ENCODE measurements around the gene MGAT4A.
"Not testable (repeated sequence)": the region's sequence is repeated elsewhere in the genome, so short reads cannot be mapped to it uniquely, and the experiment has no call there.

The MGAT4A gene

DNA sequence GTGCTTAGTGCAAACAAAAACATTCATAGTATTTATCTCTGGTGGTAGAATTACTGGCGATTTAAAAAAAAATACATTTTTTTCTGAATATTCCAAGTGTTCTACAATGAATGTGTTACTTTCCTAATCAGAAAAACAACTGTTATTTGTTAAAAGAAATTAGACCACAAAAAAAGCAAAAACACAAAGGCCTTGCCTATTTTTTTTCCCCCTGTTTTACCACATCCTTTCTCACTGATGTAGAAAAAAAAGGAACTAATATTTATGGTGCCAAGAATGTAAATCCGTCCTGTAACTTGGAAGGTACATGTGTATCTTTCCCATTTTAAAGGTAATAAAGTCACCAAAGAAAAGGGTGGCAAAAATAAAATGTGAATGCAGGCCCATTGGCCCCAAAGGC lies 28.4 kb upstream of the MGAT4A start:
- no peak for DNase-seq

DNA sequence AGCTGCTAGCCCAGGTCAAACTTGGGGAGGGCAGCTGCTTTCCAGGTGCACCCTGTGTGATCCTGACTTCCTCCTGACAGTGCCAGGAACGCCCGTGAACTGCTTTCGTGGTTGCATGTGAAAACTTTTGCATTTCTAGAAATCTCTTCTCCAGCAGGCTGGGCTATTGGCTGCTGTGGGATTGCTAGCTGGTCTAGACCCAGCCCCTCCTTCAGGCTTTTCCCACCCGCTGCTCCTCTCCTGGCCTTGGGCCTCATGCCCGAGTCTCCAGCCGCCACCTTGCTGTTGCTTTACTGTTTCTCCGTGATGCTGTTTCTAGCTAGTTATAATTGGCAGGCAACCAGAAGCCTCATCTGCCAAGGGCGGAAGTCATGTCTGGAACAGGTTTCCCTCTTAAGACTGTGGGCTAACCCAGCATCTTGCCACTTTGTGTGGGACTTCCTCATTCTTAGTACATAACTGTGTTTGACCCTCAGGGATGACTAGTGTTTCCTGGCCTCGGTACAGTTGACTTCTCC lies 27.0 kb upstream of the MGAT4A start:
- DNase-seq, result no peak

DNA sequence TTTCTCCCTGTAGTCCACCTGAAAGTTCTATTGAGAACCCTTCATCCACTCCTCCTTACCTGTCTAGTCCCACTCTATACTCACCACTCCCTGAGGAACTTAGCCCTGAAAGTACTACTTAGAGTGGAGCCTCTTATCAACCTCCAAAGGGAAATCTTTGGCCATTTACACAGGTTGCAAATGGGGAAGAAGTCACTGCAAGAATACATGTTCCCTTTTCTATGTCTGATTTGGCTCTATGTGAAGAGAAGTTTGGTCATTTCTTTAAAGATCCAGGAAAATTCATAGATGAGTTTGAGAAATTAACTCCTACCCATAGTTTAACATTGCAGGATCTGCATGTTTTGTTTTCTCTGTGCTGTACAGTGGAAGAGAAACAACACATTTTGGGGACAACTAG lies 22.9 kb upstream of the MGAT4A start:
- no peak for DNase-seq

DNA sequence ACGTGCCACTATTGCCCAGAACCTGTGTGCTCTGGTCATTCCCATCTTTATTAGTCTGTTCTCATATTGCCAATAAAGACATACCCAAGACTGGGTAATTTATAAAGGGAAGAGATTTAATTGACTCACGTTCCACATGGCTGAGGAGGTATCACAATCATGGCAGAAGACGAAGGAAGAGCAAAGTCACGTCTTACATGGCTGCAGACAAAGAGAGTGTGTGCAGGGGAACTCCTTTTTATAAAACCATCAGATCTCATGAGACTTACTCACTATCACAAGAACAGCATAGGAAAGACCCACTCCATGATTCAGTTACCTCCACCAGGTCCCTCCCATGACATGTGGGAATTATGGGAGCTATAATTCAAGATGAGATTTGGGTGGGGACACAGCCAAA lies 21.8 kb upstream of the MGAT4A start:
- not testable (repeated sequence) for DNase-seq

DNA sequence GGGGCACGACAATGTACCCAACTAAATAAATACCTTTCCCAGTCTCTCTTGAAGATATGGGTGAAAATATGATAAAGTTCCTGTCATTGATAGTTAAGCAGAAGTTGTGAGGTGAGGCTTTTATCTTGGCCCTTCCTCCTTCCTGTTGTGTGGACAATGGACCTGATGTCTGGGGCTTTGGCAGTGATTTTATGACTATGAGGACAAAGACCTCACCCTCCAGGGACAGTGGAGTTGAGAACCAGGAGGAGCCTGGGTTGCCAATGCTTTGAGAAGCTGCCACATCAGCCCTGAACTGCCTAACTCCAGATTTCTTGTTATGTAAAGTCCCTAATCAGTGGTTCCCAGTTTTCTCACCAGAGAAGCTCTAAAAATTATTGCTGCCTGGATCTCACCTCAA lies 20.8 kb upstream of the MGAT4A start:
- no peak for DNase-seq

DNA sequence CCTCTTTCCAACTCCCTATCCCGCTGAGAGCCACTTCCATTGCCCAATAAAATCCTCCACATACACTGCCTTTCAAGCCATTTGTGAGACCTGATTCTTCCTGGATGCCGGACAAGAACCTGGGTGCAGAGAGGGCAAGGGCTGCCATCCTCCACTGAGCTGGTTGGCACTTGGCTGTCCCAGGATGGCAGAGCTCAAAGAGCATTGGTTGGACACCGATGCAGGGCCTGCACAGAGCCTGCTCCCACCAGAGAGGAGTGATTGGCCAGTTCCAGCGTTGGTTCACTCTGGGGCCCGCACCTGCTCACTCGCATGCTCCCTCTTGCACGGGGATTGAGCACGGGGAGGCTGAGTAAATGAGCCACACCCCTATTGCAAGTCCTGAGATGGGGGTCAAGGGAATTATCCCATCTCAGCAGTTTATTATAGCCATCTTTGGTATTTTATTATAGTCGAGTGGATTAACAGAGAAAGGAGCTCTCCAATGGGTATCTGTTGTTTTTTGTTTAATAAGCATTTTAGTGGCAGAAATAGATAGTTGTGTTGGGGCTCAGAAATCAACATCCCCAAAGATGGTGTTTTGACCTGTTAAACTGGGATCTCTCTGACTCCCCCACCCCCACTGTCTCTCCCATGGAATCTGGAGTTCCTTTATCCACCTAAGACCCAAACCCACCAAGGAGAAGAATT lies 19.8 kb upstream of the MGAT4A start:
- no peak for DNase-seq

DNA sequence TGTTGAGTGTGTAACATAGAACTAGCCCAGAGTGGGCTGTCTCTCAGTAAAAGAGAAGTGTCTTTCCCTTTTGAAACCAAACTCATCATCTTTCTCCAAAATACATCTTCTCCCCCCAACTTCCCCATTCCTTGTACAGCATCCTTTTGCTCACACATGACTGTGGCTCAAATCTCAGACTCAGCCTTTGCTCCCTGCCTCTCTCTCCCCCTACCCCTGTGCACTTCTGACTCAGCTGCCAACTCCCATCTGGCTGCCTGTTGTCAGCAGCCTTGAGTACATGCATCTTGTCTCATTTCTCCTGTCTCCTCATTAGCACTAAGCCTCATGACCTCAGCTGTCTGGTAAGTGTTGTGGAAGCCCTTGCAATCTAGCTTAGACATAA lies 18.1 kb upstream of the MGAT4A start:
- no peak for DNase-seq

DNA sequence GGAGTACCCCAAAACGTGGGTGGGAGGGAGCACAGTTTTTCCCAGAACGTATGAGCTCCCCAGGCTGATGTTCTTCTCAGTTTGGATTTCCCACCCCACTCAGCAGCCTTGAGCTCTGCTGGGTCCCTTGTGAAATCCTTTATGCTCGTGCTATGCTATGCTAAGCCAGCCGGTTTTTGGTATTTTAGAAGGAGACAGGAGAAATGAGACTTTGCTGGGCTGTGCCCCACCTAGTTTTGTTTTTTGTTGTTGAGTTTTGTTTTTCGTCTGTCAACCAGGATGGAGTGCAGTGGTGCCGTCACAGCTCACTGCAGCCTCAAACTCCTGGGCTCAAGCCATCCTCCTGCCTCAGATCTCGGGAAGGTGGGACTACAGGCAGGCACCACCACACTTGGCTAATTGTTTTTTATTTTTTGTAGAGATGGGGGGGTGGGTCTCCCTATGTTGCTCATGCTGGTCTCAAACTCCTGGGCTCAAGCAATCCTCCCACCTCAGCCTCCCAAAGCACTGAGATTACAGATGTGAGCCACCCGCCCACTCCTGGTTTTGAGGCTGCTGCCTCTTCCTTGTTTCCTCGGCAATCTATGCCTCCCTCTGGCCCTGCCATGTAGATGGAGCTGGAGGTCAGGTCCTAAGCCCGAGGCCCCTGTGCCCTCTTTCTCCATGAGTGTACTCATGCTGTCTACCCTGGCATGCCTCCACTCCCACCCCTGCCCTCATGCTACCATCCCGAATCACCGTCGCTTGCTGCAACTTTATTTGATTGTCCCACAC lies 17.5 kb upstream of the MGAT4A start:
- DNase-seq, result no peak

DNA sequence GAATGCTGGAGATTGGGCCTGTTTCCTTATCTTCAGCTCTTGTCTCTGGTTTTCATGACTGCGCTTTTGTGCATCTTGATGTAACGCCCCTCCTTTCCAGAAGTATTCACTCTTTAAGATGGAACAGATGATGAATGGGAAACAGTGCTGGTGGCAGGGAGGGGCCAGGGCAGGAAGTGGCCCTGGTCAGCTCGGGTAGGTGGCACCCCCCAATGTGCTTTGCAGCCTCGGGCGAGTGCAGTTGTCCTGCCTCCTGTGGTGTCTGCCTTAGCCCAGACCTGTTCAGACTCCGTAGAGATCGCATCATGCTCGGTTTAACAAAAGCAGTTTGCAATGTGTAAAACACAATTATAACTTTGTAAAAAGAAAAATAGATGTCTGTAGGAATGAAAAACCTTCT lies 17.0 kb upstream of the MGAT4A start:
- DNase-seq, result no peak

DNA sequence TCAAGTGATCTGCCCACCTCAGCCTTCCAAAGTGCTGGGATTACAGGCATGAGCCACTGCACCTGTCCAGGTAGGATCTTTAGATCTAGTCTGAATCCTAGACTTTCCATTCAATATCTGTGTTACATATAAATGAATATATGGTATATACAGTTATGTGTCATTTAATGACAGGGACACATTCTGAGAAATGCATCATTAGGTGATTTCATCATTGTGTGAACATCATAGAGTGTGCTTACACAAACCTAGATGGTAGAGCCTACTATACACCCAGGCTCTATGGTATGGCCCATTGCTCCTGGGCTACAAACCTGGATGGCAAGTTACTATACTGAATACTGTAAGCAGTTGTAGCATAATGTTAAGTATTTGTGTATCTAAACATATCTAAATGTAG lies 15.5 kb upstream of the MGAT4A start:
- DNase-seq, result no peak

DNA sequence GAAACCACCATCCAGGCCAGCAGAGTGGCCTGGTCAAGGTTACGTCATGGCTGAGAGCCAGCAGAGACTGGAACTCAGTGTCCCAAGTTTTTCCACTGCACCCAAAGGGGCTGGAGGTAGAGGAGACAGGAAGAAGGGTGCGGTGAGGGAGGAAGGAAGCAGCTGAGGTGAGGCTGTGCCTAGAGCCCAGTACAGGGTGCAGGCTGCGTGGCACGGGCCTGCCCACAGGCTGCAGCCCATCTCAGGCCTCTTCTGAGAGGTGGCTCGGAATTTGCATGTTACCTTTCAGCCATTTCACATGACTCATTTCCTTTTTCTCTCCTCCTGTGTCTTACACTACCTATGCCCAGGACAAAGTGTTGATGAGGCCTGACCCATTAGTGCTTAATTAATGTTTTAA lies 13.7 kb upstream of the MGAT4A start:
- no peak for DNase-seq

DNA sequence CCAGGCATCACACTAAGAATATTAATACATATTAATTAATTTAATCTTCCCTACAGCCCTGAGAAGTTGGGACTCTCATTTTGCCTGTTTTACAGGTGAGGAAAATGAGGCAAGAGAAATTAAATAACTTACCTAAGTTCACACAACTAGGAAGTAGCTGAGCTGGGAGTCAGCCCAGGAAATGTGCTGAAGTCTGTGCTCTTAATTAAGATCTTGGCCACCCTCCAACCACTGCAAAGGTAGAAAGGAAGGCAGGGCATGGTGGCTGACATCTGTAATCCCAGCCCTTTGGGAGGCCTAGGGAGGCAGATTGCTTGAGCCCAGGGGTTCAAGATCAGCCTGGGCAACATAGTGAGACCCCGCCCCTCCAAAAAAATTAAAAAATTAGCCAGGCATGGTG lies 12.9 kb upstream of the MGAT4A start:
- DNase-seq, result no peak

DNA sequence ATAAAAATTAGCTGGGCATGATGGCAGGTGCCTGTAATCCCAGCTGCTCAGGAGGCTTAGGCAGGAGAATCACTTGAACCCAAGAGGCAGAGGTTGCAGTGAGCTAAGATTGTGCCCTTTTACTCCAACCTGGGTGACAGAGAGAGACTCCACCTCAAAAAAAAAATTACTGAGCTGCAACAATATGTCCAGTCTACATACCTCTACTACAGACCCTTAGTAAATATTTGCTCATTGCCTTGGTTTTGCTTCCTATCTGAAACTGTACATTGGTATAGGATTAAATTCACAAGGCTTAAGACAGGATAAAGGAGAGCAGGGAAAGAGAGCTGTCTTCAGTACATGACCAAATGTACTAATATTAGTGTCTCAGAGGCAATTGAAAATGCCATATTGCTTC lies 8.1 kb upstream of the MGAT4A start:
- no peak for DNase-seq

DNA sequence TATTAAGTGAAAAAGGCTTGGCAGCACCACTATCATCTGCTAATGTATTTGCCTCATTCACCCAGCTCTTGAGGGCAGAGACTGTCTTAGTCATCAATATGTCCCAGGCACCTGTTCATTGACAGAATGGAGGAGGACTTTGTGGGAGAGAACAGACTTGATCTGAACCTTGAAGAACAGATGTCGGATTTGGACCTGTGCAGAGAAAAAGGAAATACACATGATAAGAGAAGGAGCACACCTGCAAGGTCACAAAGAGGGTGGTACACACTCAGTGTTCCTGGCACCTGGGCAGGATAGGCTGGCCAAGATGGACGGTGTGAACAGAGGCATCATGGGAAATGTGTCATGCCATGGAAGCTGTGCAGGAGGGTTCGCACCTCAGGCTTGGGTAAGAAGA lies 7.4 kb upstream of the MGAT4A start:
- no peak for DNase-seq

DNA sequence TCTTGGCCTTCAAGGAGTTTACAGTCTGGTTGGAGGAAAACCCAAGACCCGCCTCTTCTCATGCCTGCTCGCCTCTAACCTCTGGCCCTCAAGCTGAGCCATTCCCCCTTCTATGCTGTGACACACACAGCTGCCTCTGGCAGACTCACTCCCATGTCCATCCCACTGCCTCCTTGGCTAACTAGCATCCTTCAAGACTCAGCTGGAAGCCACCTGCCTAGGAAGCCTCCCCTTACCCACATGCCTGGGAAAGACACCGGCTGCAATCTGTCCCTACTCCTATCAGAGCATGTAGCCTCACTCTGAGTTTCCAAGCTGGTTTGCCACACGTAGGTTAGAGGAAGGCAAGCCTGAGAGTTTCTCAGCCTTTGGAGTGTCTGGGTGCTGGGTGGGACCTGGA lies 6.9 kb upstream of the MGAT4A start:
- no peak for DNase-seq

DNA sequence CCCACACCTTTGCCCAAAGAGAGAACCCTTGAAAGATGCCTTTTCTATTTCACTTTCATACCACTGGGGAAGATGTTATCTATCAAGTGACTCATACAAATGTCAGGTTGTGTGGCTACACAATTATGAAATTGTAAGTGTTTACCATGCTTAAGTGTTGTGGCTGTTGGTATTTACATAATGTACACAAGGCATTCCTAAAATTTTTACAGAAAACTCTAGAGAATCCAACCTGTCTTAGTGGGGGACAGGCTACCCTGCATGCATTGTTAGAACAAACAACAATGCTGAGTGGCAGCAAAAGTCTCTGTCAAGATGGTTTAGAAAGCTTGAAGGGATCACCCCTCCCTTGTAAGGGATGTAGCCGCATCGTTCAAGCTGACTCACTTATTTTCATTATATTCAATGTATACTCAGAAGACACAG lies 5.5 kb upstream of the MGAT4A start:
- DNase-seq, result no peak

DNA sequence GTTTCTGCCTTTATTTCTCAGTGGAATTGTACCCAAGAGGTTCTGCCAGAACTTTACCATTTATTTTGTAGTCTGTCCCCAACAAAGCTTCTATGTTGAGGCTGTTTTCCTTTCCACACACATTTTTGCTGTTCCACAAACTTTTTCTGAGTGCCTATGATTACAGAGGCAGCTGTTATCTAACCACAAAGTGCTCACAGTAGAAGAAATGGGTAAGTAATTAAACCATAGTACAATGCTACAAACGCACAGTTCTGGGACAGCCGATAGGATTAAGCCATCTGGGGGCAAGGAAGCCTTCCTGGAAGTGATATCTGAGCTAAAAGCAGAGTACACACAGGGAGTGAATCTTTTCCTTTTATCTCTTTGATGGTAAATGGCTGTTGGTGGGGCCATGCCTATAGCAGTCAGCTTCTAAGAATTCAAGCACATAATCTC lies 3.9 kb upstream of the MGAT4A start:
- DNase-seq, result no peak

DNA sequence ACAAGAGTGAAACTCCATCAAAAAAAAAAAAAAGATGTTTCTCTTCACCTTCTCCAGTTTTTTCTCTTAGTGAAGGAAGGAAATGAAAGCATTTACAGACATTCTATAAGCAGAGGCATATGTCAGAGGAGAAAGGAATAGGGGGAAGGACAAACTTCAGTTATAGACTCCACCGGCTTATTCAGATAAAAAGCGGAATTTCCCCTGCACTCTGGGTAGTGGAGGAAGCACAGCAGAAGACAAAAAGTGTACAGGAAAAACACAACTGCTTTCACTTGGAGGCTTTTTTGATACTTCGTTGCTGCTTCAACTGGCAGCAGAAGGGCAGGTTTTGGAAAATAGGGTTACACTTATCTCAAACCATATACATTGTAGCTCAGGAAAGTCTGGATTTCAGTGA lies 3.2 kb upstream of the MGAT4A start:
- no peak for DNase-seq

DNA sequence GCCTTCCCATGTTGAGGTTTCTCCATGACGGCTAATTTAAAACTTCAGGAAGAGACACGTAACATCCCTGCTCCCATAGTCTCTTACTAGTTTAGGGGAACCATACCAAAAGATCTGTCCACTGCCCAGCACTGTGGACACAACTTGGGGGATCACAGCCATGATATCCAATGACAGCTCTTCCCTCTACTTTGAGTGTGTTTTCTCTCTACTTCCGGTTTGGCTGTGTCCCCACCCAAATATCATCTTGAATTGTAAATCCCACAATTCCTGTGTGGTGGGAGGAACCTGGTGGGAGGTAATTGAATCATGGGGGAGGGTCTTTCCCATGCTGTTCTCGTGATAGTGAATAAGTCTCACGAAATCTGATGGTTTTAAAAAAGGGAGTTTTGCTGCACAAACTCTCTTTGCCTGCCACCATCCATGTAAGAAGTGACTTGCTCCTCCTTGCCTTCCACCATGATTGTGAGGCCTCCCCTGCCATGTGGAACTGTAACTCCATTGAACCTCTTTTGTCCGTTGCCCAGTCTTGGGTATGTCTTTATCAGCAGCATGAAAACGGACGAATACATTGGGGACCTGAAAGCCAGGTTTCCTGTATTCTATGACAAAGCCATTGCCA lies 1.6 kb upstream of the MGAT4A start:
- no peak for DNase-seq

DNA sequence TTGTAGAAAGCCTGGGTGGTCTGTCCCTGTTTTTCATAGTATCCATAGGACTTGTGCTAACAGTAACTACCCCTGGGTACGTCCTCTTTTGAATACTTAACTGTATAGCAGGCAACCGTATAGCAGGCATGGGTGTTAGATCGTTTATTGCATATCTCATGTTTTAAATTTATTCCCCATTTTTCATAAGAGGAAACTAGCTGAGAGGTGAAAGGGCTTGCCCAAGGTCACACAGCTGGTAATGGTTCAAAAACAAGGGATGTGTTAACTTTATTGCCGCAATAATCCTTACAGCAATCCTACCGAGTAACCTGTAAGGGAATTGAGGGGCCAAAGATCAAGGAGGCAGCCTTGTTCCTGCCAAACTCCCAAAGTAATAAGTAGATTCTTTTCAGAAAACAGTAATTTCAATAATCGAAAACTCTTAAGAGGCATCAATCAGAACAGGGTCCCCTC lies 990 bp upstream of the MGAT4A start:
- no peak for DNase-seq

DNA sequence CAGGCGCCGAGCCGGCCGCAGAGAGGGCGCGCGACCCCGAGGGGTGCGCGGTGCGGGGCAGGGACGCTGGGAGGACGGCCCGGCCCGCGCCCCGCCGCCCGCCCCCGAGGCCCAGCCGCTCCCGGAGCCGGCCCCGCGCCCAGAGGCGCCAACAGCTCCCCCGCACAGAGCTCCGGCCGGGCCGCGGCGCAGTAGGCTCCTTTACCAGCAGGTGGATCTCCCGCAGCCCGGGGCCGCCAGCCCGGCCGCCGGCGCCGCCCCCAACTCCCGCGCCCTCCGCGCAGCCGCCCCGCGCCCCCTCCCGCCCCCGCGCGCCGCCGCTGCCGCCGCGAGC lies 258 bp downstream of the MGAT4A start:
- DNase-seq, result no peak

DNA sequence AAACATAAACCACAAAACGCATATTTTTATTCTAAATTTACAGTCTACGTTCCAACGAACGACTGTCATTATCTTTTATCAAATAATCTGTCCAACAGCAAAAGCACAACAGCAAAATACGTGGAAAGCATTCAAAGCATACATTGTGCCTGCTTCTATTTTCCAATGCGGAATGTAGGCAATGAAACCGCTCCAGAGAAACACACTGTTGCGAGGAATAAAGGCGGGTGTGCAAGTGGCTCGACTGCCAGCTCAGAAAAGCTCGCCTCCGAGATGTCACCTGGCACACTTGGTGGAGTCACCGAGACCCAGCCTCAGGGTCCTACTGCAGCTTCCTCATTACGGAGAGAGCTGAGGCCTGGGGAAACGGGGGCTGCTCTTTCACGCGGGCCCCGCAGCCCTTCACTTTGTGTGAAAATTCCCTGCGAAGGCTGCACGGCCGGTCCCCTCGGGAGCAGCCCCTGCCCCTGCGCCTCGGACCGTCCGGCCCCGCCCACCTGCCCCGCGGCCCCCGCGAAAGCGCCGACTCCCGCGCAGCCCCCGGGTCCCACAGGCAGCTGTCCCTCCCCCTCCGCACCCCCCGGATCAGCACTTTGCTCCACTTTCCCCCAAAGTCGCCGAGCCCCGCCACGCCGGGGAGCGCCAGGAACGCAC lies 752 bp downstream of the MGAT4A start:
- no peak for DNase-seq

DNA sequence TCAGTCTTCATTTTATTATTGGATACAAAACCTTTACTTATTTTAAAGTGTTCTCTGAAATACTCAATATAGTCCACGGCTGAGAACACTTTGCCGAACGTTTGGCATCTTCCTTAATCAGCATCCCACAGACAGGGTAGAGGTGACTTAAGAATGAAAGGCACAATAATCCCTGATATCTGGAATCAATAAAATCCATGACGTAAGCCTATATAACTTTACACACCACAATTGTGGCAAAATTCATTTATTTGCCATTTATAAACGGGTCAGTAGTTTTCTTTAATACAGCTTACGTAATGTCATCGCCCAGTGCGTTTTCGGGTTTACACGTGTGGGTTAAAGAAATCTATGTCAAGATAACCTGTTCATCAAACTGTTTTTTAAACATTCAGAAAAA lies 1.3 kb downstream of the MGAT4A start:
- DNase-seq, result no peak
